IMR-90 (cell line): Measurements from ENCODE around the gene LYPD8. TPM values are rescaled to one million over a fixed set of nuclear protein-coding genes. Genes with fewer than 3 reads are reported as not detected.

ENCODE experiments used
- ATAC-seq: fragments of 200-7000 bp; cut with Tn5 transposase; 2 replicates; pipeline ENCODE4 v1.9.1; 2020; ENCODE audit warnings: low read depth, mild to moderate bottlenecking, moderate library complexity
- BruUV-seq: library from RNA; stranded (reverse); fragments of 400-500 nt; replicated peaks from 2 replicates; lab custom pipeline; 2021; lab: Mats Ljungman, UMichigan
- CTCF ChIA-PET: fragments of 300-600 bp; formaldehyde crosslinking; extraction: SDS; loops from one replicate; lab custom pipeline; 2021; ENCODE audit warnings: antibody characterized with exemption; lab: Yijun Ruan, JAX
- POLR2A ChIA-PET: fragments of 300-600 bp; sonication (Branson Sonifier 250); formaldehyde crosslinking; loops from one replicate; lab custom pipeline; 2022; ENCODE audit warnings: antibody characterized with exemption; ENCODE audit not compliant: unreplicated experiment; lab: Charles Lee
- DNase-seq: peaks from one replicate; pipeline ENCODE4 v3.0.0; 2013
- H2AFZ ChIP-seq: replicated peaks from 2 replicates; pipeline ENCODE3; 2013; ENCODE audit warnings: low read length, mild to moderate bottlenecking; ENCODE audit not compliant: poor library complexity
- H2AK5ac ChIP-seq: 2 replicates; pipeline ENCODE4 v1.6.1; 2013; ENCODE audit warnings: low read depth, low read length, inconsistent platforms
- H2AK9ac ChIP-seq: replicated peaks from 2 replicates; pipeline ENCODE3; 2013; ENCODE audit warnings: mild to moderate bottlenecking, low read depth, low read length, moderate library complexity; ENCODE audit not compliant: poor library complexity
- H2BK120ac ChIP-seq: 2 replicates; pipeline ENCODE4 v1.6.1; 2013; ENCODE audit warnings: low read depth, low read length, inconsistent platforms
- H2BK15ac ChIP-seq: 3 replicates; pipeline ENCODE4 v1.6.1; 2013; ENCODE audit warnings: low read depth, low read length, inconsistent platforms
- H2BK20ac ChIP-seq: 2 replicates; pipeline ENCODE4 v1.6.1; 2013; ENCODE audit warnings: low read depth, mild to moderate bottlenecking, inconsistent platforms, low read length, moderate library complexity
- H2BK5ac ChIP-seq: 2 replicates; pipeline ENCODE4 v1.6.1; 2013; ENCODE audit warnings: mild to moderate bottlenecking, low read depth, low read length, inconsistent platforms; ENCODE audit not compliant: poor library complexity, severe bottlenecking
- H3K14ac ChIP-seq: replicated peaks from 2 replicates; pipeline ENCODE4 v1.6.1; 2013; ENCODE audit warnings: low read depth, low read length, inconsistent platforms
- H3K18ac ChIP-seq: 2 replicates; pipeline ENCODE4 v1.6.1; 2013; ENCODE audit warnings: low read depth, low read length, control low read depth
- H3K23ac ChIP-seq: 2 replicates; pipeline ENCODE4 v1.6.1; 2013; ENCODE audit warnings: low read depth, low read length, inconsistent platforms
- H3K27ac ChIP-seq: 2 replicates; pipeline ENCODE4 v1.5.1; 2013; ENCODE audit warnings: mild to moderate bottlenecking, control low read depth, low read length; ENCODE audit not compliant: insufficient read depth
- H3K27me3 ChIP-seq: 2 replicates; pipeline ENCODE4 v1.6.1; 2013; ENCODE audit warnings: low read length; ENCODE audit not compliant: control insufficient read depth, insufficient read depth
- H3K36me3 ChIP-seq: 2 replicates; pipeline ENCODE4 v1.6.1; 2013; ENCODE audit warnings: low read length, mixed read lengths; ENCODE audit not compliant: control insufficient read depth, insufficient read depth
- H3K4ac ChIP-seq: 2 replicates; pipeline ENCODE4 v1.6.1; 2013; ENCODE audit warnings: low read depth, low read length, inconsistent platforms
- H3K4me1 ChIP-seq: 2 replicates; pipeline ENCODE4 v1.6.1; 2013; ENCODE audit warnings: low read length, mixed read lengths; ENCODE audit not compliant: control insufficient read depth, insufficient read depth
- H3K4me2 ChIP-seq: 2 replicates; pipeline ENCODE4 v1.6.1; 2013; ENCODE audit warnings: low read depth, mild to moderate bottlenecking, control low read depth, low read length, moderate library complexity
- H3K4me3 ChIP-seq: 2 replicates; pipeline ENCODE4 v1.5.1; 2013; ENCODE audit warnings: low read depth, mild to moderate bottlenecking, control low read depth, low read length, moderate library complexity; ENCODE audit not compliant: insufficient read depth
- H3K56ac ChIP-seq: 2 replicates; pipeline ENCODE4 v1.6.1; 2013; ENCODE audit warnings: low read length, inconsistent platforms; ENCODE audit not compliant: insufficient read depth; ENCODE audit errors: extremely low read depth
- H3K79me1 ChIP-seq, 2 experiments: 2 replicates each; pipeline ENCODE4 v1.6.1; 2013; ENCODE audit warnings: low read length in 2 of 2, inconsistent platforms in 1 of 2, low read depth in 1 of 2
- H3K9ac ChIP-seq: 2 replicates; pipeline ENCODE4 v1.6.1; 2013; ENCODE audit warnings: low read depth, low read length, control low read depth
- H3K9me1 ChIP-seq: 2 replicates; pipeline ENCODE4 v1.6.1; 2013; ENCODE audit warnings: low read length, inconsistent platforms; ENCODE audit not compliant: insufficient read depth
- H3K9me3 ChIP-seq: 2 replicates; pipeline ENCODE4 v1.6.1; 2013; ENCODE audit warnings: low read length; ENCODE audit not compliant: control insufficient read depth, insufficient read depth
- H4K20me1 ChIP-seq: 2 replicates; pipeline ENCODE4 v1.6.1; 2013; ENCODE audit warnings: low read length, inconsistent platforms; ENCODE audit not compliant: insufficient read depth
- H4K5ac ChIP-seq: 2 replicates; pipeline ENCODE4 v1.6.1; 2013; ENCODE audit warnings: mild to moderate bottlenecking, low read depth, low read length, control low read depth
- H4K8ac ChIP-seq, 2 experiments: 2 replicates each; pipeline ENCODE4 v1.6.1; 2013; ENCODE audit warnings: low read depth in 2 of 2, low read length in 2 of 2, control low read depth in 1 of 2, inconsistent platforms in 1 of 2
- H4K91ac ChIP-seq: 2 replicates; pipeline ENCODE4 v1.6.1; 2013; ENCODE audit warnings: low read depth, low read length, inconsistent platforms; ENCODE audit not compliant: insufficient read depth
- BHLHE40 ChIP-seq: fragments of 150-350 bp; IDR thresholded peaks from 2 replicates; pipeline ENCODE4 v1.6.1; 2016; ENCODE audit warnings: mild to moderate bottlenecking, low read depth, low read length
- CEBPB ChIP-seq: IDR thresholded peaks from 2 replicates; pipeline ENCODE4 v1.6.1; 2012; ENCODE audit warnings: low read depth, low read length, improper control_type of control experiment
- CHD1 ChIP-seq: IDR thresholded peaks from 2 replicates; pipeline ENCODE4 v1.6.1; 2012; ENCODE audit warnings: low read depth, low read length, improper control_type of control experiment
- CTCF ChIP-seq: conservative IDR thresholded peaks from 2 replicates; pipeline ENCODE4 v1.5.1; 2012; ENCODE audit warnings: mild to moderate bottlenecking, low read depth, low read length, improper control_type of control experiment
- ELK1 ChIP-seq: fragments of 150-350 bp; IDR thresholded peaks from 2 replicates; pipeline ENCODE4 v1.6.1; 2016; ENCODE audit warnings: low read depth, mild to moderate bottlenecking, low read length, moderate library complexity, borderline replicate concordance
- FOS ChIP-seq: fragments of 150-350 bp; IDR thresholded peaks from 2 replicates; pipeline ENCODE4 v1.6.1; 2016; ENCODE audit warnings: low read depth, low read length
- MAFK ChIP-seq: IDR thresholded peaks from 2 replicates; pipeline ENCODE4 v1.6.1; 2012; ENCODE audit warnings: low read depth, low read length, improper control_type of control experiment
- MAZ ChIP-seq: IDR thresholded peaks from 2 replicates; pipeline ENCODE4 v1.6.1; 2012; ENCODE audit warnings: low read depth, mild to moderate bottlenecking, low read length, improper control_type of control experiment, moderate library complexity, borderline replicate concordance
- MXI1 ChIP-seq: IDR thresholded peaks from 2 replicates; pipeline ENCODE4 v1.6.1; 2012; ENCODE audit warnings: low read depth, mild to moderate bottlenecking, low read length, moderate library complexity, borderline replicate concordance
- NFE2L2 ChIP-seq: fragments of 150-350 bp; IDR thresholded peaks from 2 replicates; pipeline ENCODE4 v1.6.1; 2016; ENCODE audit warnings: low read depth, mild to moderate bottlenecking, low read length
- POLR2A ChIP-seq: IDR thresholded peaks from 2 replicates; pipeline ENCODE4 v1.6.1; 2012; ENCODE audit warnings: mild to moderate bottlenecking, low read depth, low read length
- RAD21 ChIP-seq: IDR thresholded peaks from 2 replicates; pipeline ENCODE4 v1.6.1; 2012; ENCODE audit warnings: low read length, improper control_type of control experiment
- RCOR1 ChIP-seq: IDR thresholded peaks from 2 replicates; pipeline ENCODE4 v1.6.1; 2012; ENCODE audit warnings: mild to moderate bottlenecking, low read length, improper control_type of control experiment; ENCODE audit not compliant: insufficient replicate concordance
- RFX5 ChIP-seq: IDR thresholded peaks from 2 replicates; pipeline ENCODE4 v1.8.0; 2012; ENCODE audit warnings: low read depth, mild to moderate bottlenecking, low read length, moderate library complexity
- SMC3 ChIP-seq: fragments of 150-350 bp; IDR thresholded peaks from 2 replicates; pipeline ENCODE4 v1.6.1; 2016; ENCODE audit warnings: low read depth, mild to moderate bottlenecking, antibody characterized with exemption, low read length, moderate library complexity
- USF2 ChIP-seq: fragments of 150-350 bp; IDR thresholded peaks from 2 replicates; pipeline ENCODE4 v1.6.1; 2017; ENCODE audit warnings: mild to moderate bottlenecking, antibody characterized with exemption, low read length, low read depth
- WGBS, 2 experiments: methylation state at CpG; one replicate each; pipeline versions ENCODE4 v1.1.5 to v1.1.7; 2013; ENCODE audit warnings: missing lambda C conversion rate in 2 of 2; ENCODE audit not compliant: insufficient read length in 1 of 2; ENCODE audit errors: extremely low coverage in 2 of 2; 5-methylcytosine and 5-hydroxymethylcytosine counted together
- dilution Hi-C: fragments of 300-500 bp; cut with HindIII; formaldehyde crosslinking; loops from one replicate; pipeline ENCODE4 v1.14.3; 2018; ENCODE audit warnings: low sequenced_read_pairs; ENCODE audit not compliant: unreplicated experiment
- in situ Hi-C: fragments of 300-500 bp; cut with MboI; formaldehyde crosslinking; loops from 3 replicates; pipeline ENCODE4 v1.14.3; 2019; ENCODE audit warnings: low sequenced_read_pairs, inconsistent platforms, mixed read lengths
- intact Hi-C: fragments of 100-400 bp; cut with micrococcal nuclease; formaldehyde crosslinking; loops from 2 replicates; pipeline ENCODE4 v1.10.0; 2022
- polyA plus RNA-seq, 3 experiments: library from polyadenylated mRNA; depleted of rRNA; stranded (reverse); fragments of >200 nt; gene quantifications; 2 replicates each; pipeline ENCODE4 v1.2.3, GENCODE V29; 2012; ENCODE audit warnings: low replicate concordance in 1 of 3
- total RNA-seq: library from RNA; depleted of rRNA; stranded (reverse); fragments of >200 nt; gene quantifications from 2 replicates; pipeline ENCODE4 v1.2.3, GENCODE V29; 2012

The LYPD8 gene
- total and polyA plus RNA-seq, 2 of the 4 experiments (the other 2 are of a cell fraction), result not detected

GRCh38 chr1:248714248-248714647, 41.3 kb downstream of the LYPD8 start:
- Histone ChIP-seq H2AK9ac (no peak overlapping the region), H3K4me1 (no peaks in the 10 kb centered on the region), H3K9ac (no peak overlapping the region), H4K8ac (no peak overlapping the region), H2BK5ac (no peak overlapping the region), H2BK15ac (no peak overlapping the region), H3K27me3 (no peaks in the 10 kb centered on the region), H3K56ac (no peak overlapping the region), H4K91ac (no peak overlapping the region), H2BK20ac (no peak overlapping the region), H2AFZ (no peak overlapping the region), H3K4ac (no peak overlapping the region), H2BK120ac (no peak overlapping the region), H3K14ac (no peak overlapping the region), H3K4me3 (no peak overlapping the region), H3K18ac (no peak overlapping the region), H3K23ac (no peak overlapping the region), H3K27ac (no peak overlapping the region), H3K9me1 (no peaks in the 10 kb centered on the region), H3K4me2 (no peak overlapping the region), H2AK5ac (no peak overlapping the region), H3K36me3 (no peaks in the 10 kb centered on the region), H4K5ac (no peak overlapping the region), H4K20me1 (no peaks in the 10 kb centered on the region), H3K79me1 (no peaks in the 10 kb centered on the region), H3K9me3 (peaks cover 2% of the 10 kb centered on the region; the same call in 1 of the 2 replicates)
- in situ Hi-C loops (no loop called here), dilution Hi-C loops (no loop called here), intact Hi-C loops (no loop called here)
- POLR2A ChIA-PET, result no interaction called here
- CTCF ChIA-PET, result no interaction called here
- no CpG with 5 or more reads among the region's 3 CpGs for WGBS, 2 experiments
- DNase-seq, result no peak
- no peak for ATAC-seq
- no TSS peak for BruUV-seq
- TF ChIP-seq RAD21, result no peak
- TF ChIP-seq MAZ, result no peak
- TF ChIP-seq USF2, result no peak
- no peak for TF ChIP-seq BHLHE40
- no peak for TF ChIP-seq SMC3
- TF ChIP-seq MXI1, result no peak
- TF ChIP-seq POLR2A, result no peak
- no peak for TF ChIP-seq ELK1
- no peak for TF ChIP-seq RFX5
- no peak for TF ChIP-seq CHD1
- no peak for TF ChIP-seq CTCF
- TF ChIP-seq MAFK, result no peak
- TF ChIP-seq RCOR1, result no peak
- TF ChIP-seq FOS, result no peak
- no peak for TF ChIP-seq NFE2L2
- TF ChIP-seq CEBPB, result no peak
